ENCODE measurements around the gene HDAC4. TPM values are rescaled to one million over a fixed set of nuclear protein-coding genes. Genes with fewer than 3 reads are reported as not detected.

The HDAC4 gene
- total RNA-seq, 1 donor from 2014 or later = 30.7 TPM

DNA sequence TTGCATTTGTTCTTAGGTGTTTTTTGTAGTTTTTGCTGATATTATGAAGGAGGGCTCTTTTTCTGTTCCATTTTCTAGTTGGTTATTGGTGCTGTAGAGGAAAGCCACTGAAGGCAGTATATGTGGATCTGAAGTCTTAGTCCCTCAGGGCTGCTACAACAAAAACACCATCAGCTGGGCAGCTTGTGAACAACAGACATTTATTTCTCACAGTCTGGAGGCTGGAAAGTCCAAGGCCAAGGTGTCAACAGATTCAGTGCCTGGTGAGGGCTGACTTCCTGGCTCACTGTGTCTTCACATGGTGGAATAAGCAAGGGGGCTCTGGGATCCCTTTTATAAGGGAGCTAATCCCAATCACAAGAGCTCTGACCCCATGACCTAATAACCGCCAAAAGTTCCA lies 31.4 kb upstream of the HDAC4 start:
- no peak for DNase-seq (ENCODE audit: missing footprints)
- intact Hi-C loops (cut with DNase I) = no loop called here
- no peak for ATAC-seq

DNA sequence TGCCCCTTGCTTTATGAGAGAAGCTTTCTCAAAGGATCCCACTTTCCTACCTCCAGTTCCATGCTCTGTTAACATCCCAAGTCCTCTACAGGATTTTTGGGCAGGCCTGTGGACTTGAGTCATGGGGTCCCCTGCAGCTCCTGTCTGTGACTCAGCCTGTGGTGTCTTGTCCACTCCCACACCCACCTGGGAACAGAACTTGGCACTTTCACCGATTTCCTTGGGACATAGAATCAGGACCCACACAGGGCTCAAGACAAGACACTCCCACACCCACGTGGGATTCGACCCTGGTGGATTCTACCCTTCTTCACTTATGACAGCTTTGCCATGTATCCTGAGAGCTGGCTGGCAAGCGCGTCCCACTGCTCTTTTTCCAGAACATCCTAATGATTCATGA lies 30.7 kb upstream of the HDAC4 start:
- no peak for ATAC-seq
- intact Hi-C loops (cut with DNase I) = no loop called here
- DNase-seq (ENCODE audit: missing footprints) = no peak

DNA sequence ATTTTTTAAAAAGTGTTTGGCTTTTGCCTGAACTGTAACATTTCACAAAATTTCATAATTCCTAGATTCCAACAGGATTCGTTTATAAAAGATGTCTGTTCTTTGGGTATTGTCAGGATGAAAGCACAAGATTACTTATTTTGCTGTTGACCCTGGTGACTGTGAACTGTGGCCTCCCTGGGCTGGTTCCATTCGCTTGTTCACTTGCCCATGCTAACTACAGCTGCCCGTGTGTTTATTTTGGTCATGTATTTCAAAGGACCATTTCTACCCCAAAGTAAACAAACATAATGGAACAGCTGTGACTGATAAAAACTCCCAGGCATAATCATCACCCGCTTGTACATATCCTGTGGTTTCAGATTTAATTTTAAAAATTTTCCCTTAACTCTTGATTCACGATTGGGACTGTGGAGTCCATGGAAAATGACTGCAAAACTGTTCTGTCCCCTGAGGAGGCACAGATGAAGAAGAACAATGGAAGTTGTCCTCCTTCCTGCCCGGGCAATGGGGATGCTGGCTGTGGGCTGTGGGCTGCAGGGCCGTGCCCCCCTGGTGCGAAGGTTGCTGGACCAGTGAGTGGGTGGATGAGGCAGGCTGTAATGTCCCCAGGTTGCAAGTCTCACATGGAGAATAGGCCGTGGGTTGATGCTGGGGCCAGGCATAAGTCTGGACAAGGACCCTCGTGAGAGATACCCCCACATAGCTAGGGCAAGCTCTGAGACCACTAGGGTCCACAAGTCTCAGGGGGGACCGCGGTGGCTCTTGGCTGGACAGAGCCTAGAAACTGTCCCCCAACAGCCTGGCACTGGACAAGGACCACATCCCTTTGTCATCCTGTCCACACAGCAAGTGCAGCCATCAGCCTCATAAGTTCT lies 28.9 kb upstream of the HDAC4 start:
- intact Hi-C loops (cut with DNase I) = no loop called here
- no peak for DNase-seq (ENCODE audit: missing footprints)
- no peak for ATAC-seq

DNA sequence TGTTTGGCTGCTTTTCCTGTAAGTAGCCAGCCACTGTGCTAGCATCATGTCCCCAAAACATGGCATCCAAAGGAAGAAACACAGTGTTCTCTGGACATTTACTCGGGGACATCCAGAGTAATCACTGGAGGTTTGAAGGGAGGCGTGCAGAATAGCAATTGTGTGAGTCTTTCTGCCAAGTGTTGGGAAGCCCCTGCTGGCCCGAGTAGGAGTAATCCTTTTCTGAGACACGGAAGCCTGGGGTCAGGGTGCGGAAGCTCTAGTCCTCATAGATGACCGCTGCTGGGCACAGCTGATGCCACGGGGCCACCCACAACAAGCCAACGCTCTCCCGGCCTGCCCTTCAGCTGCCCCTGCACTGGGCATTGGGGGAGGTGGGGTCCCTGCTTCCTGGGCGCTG lies 24.8 kb upstream of the HDAC4 start:
- ATAC-seq = no peak
- DNase-seq (ENCODE audit: missing footprints) = no peak
- intact Hi-C loops (cut with DNase I) = no loop called here

DNA sequence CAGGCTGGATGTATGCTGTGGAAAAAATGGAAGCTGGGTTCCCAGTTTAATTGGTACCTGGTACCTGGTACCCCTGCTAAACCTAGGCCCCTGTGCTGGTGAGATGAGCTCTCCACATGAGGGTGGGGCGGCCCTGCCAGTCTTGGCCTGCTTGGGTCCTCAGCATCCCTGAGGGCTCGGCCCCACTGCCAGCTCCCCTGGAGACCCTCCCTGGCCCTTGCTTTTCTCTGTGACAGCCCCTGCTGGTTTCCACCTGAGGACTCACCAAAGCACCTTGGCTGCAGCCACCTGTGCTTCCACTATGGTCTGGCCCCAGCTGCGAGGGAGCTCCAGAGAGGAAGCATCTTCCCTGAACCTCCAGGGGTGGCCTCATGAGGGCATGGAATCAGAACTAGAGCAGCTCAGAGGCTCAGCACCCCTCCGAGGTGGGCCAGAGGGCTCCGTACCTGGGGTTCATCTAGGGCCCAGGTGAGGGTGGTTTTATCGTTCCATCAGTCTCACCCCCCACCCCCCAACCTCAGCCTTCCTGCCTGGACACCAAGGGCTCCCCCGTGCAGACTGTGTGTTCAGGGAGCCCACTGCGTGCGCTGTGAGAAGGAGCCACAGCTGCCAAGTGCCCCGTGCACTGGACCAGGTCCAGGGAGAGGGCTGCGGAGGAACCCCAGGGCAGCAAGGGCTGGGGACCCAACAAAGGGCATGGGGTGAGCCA lies 23.7 kb upstream of the HDAC4 start:
- intact Hi-C loops (cut with DNase I) = no loop called here
- no peak for DNase-seq (ENCODE audit: missing footprints)
- ATAC-seq = no peak

DNA sequence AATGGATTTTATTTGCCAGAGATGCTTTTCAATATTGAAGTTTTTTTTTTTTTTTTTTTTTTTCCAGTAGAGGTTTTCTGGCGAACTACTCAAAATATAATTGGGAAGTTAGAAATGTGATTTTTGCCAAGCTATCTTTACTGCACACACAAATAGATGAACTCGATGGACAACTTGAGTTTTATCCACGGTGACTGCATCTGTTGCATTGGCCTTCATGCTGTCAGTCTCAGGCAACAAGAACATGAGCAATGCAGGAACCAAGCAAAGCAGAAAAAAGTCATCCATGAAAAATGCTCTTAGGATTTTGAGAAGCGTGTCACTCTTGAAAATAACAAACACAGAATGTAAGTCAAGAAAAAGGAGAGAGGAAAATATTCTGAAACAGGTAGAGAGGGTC lies 22.7 kb upstream of the HDAC4 start:
- DNase-seq (ENCODE audit: missing footprints) = no peak
- ATAC-seq = no peak
- intact Hi-C loops (cut with DNase I) = no loop called here

DNA sequence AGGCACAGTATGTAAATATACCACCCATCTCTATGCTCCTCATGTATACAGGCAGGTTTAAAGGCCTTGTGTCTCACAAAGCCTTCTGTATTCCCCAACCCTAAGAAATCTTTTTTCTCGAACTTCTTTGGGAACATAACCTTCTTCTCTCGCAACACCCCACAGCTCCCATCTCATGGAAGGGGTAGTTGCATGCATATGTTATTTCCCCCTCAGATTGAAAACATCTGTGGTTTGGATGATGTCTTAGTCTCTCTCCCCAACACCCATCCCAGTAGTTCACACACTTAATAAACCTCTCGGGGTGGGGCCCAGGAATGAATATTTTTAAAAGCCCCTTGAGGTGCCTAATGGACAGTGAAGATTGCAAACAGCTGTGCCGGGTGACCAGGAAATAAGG lies 21.0 kb upstream of the HDAC4 start:
- no peak for DNase-seq (ENCODE audit: missing footprints)
- intact Hi-C loops (cut with DNase I) = no loop called here
- ATAC-seq = no peak

DNA sequence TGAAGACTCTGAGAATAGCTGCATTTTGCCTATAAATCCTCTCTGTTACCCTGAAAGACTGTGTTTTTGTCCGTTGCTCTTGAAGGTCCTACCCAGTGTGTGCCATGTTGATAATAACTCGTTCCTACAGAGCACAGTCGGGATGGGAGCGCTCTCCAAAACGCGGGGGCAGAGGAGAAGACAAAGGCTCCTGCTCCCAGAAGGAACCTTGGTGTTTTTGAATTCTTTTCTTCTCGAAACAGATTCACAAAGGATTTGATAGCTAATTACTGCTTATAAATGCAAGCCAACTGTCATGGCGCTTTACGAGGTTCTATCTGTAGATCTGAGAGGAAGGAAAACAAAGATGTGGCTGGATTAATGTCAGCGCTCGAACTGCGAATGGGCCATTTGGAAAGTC lies 19.3 kb upstream of the HDAC4 start:
- DNase-seq (ENCODE audit: missing footprints) (no peak), ATAC-seq (no peak)
- intact Hi-C loops (cut with DNase I) = no loop called here

DNA sequence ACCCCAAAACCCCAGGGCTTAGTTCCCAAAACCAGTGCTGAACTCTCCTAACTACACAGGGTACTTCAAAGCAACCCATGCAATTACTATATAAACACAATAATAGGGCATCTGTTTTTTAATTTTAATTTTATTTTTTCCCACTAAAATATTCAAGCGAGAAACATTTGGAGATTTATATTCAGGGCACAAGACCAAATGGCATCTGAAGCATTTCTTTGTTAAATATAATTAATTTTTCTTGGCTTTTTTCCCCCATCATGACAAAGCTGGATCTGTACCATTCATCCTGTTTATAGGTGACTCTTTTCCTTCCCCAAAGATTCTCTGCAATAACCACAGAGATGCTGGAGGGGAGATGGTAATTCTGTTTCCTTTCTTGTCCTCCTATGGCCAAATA lies 18.1 kb upstream of the HDAC4 start:
- ATAC-seq (no peak), DNase-seq (ENCODE audit: missing footprints) (no peak)
- intact Hi-C loops (cut with DNase I) = no loop called here

DNA sequence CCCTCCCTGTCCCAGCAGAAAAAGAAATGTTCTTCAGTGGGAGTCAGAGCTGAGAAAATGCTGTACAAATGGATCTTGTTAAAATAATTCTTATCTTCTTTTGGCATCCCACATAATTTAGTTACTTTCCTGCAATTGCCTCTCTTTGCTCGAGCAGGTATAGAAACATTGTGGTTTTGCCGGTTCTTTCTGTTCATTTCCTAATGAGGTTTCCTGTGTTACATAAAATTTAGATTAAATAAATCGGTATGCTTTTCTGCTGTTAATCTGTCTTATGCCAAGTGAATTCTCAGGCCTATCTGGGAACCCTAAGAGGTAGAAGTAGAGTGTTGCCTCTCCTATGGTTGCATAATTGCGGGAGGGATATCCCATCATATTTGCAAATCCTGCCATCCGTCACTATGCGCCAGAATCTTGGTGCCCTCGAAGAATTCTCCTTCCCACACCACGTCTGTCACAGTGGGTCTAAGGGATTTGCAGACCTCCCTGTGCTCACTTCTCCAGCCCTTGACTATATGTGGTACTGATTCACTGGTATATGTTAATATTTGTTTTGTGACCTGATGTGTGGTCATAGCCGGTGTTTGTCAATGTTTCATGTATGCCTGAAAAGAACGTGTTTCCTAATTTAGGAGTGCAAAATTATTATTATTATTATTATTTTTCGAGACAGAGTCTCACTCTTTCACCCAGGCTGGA lies 12.2 kb upstream of the HDAC4 start:
- DNase-seq (ENCODE audit: missing footprints) (no peak), ATAC-seq (no peak)
- intact Hi-C loops (cut with DNase I) = no loop called here

DNA sequence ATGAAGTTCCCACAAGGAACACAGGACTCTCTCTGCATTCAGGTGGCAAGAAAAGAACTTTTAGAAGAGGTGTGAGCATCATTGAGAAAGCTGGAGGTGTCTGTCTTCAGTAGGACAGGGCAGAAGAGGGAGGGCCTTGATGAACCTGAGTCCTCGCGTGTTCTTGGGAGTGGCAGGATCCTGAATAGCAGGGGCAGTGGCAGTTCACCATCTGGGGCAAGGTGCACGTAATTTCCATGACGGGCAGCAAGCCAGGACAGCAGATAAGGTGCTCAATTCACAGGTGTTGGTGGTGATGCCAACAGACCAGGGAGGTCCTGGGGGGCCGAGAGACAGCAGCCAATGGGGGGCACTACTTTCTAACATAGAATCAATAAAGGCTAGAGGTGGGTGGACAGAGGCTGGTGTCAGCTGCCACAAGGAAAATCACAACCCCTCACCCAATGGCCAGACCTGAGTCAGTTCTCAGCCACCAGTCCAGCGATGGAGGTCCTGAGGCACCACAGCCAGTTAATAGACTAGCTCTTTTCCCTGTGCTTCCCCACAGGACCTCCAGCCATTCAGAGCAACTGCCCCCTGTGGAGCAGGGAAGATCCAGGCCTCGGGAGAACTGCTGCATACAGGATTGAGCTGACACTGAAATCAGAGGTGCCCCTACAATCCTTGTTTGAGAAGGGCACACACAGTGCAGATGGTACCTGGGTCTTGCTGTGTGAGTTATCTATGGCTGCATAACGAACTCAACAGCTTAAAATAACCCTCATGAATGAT lies 10.9 kb upstream of the HDAC4 start:
- ATAC-seq (no peak), DNase-seq (ENCODE audit: missing footprints) (no peak)
- intact Hi-C loops (cut with DNase I) = no loop called here

DNA sequence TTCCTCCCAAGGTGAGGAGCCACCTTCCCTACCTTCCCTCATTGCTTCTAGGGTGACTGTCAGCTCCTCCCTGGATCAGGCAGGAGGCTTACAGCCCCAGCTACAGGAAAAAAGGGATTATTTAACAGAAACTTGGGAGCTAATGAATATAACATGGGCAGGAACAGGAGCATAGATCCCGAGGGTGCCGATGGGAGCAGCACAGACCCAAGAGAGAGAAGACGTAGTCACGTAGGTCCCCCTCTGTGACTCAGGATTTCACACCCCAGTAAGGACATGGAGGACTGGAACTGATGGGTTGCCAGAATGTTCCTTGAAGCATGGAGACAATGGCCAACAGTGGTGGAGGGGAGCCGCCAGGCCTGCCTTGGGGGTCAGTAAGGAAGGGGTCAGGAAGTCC lies 10.3 kb upstream of the HDAC4 start:
- DNase-seq (ENCODE audit: missing footprints) (no peak), ATAC-seq (no peak)
- intact Hi-C loops (cut with DNase I) = no loop called here

DNA sequence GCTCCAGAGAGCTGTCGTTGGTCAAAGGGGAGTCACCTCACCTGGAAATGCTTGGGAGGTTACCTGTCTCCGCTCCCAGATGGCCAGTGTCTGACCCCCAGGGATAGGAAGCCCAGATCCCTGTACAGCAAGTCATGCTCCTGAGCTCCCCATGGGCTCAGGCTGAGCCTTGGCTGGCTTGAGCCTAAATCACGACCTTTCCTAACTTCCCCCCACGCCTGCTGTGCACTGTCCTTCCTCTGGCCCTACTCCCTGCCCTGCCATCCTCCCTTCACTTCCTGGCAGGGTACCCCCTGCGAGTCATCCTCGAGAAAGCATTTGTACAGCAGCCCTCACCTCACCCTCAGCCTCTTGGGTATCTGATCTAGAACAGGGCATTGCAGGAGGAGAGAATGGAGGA lies 9.2 kb upstream of the HDAC4 start:
- DNase-seq (ENCODE audit: missing footprints) (no peak), ATAC-seq (no peak)
- intact Hi-C loops (cut with DNase I) = no loop called here

DNA sequence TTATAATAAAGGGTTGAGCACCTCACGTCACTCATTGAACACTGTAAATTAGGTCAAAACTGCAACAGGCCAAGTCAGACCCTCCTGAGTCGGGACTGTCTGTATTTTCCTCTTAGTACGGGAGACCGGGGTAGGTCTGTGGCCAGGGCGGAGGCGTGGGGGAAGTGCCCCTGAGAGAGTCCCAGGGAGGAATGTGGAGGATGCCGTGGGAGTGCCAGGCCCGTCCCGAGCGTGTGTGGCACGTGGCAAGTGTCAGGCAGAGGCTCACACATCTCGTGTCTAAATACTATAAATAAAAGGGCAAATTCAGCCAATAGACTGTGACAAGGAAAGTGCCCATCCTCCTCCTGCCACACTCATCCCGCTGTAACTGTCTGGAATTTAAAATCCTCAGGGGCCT lies 6.3 kb upstream of the HDAC4 start:
- ATAC-seq (no peak), DNase-seq (ENCODE audit: missing footprints) (no peak)
- intact Hi-C loops (cut with DNase I) = no loop called here

DNA sequence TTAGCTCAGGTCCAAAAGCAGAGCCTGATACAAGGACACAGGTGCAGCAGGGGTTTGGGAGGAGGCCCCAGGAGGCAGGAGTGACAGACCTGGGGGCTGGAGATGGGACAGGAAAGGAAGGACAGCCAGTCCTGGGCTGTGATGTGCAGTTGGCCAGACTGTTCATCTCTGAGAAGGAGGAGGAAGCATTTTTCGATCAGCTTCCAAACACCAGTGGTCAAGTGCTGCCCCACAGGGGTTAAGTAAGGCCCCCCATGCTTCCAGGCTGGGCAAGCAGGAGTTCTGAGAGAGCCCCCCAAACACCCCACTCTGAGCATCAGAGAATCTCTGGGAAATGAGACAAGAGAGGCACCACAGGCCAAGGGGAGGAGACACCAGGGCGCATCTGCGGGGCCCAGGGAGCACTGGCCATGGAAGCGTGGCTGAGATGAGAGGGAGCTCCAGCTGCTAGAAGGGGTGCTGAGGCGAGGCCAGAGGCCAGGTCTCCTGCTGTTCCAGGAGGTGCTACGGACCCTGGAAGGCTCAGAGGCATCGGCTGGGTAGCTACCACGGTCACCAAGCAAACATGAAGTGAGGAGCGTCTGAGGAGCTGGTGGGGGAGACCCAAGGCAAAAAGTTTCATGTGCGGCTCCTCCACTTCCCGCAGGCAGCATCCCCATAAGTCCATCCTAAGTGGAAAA lies 5.6 kb upstream of the HDAC4 start:
- DNase-seq (ENCODE audit: missing footprints) = no peak

DNA sequence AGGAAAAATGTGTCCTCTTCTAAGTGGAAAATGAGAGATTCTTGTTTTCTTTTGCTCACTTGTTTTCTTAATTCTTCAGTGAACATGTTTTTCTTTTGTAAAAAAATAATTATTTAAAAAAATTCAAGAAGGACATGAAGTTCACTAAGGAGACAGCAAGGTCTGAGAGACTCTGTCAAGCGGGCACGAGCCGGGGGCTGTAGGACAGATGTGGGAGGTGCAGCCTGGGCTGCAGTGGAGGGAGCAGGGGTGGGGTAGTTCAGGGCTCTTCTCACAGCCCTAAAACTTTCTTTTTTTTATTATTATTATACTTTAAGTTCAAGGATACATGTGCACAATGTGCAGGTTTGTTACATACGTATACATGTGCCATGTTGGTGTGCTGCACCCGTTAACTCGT lies 4.3 kb upstream of the HDAC4 start:
- intact Hi-C loops (cut with DNase I) = no loop called here
- ATAC-seq = no peak
- DNase-seq (ENCODE audit: missing footprints) = no peak

More for the DNA sequence above, 5.6 kb upstream of the HDAC4 start:
- intact Hi-C loops (cut with DNase I) = no loop called here
- no peak for ATAC-seq

DNA sequence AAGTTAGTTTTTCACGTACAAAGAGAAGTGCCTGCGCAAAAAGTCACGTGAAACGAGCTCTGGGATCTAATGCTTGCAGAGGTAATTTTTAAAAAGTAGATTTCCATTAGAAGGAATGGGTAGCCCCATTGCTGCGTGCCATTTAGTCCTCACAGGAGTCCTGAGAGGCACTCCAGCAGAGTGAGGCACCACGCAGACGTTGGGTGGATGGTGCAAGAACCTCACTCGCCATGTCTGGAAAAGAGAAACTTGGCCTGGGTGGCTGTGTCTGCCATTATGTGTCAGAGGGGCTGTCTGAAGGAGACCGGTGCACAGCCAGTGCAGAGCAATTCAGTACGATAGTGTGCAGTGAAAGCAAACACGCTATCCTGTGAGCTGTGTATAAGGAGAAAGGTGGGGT lies 1.8 kb upstream of the HDAC4 start:
- DNase-seq (ENCODE audit: missing footprints) = no peak
- intact Hi-C loops (cut with DNase I) = no loop called here
- no peak for ATAC-seq

DNA sequence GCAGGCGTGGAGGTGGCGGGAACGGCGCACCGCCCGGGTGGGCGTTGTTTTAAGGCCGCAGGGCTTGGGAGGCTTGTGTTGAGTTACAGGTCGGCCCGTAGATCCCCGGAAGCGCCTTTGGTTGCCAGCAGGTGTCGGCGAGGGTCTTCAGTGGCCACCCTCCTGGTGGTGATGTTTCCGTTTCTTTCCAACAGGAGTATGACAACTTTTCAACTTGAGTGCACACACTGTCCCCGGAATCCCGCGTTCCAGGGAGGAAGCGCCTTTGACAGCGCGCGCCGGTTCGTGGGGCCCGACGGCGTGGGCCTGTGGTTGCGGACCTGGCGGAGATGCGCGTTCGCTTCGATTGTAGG lies 1.0 kb upstream of the HDAC4 start:
- DNase-seq (ENCODE audit: missing footprints) (no peak), ATAC-seq (peak; percentile 0)
- intact Hi-C loops (cut with DNase I) = loop anchor here (2.0 kb wide), 1 partner anchor 85 kb away; no protein-coding TSS in a partner anchor
